ENCODE data around the gene CLTCL1. TPM values are rescaled to one million over a fixed set of nuclear protein-coding genes. Genes with fewer than 3 reads are reported as not detected.

CLTCL1 gene
- total and polyA plus RNA-seq, 2 experiments from 2014 or later: 8.5 to 10.2 TPM

GRCh38 chr22:19220867-19221266 lies 70.7 kb downstream of the CLTCL1 start:
- H3K9me3 ChIP-seq (ENCODE audit: low read depth): no peaks in the 10 kb centered on the region
- DNase-seq: no peak
- in situ Hi-C loops (cut with MboI): no loop called here
- H3K36me3 ChIP-seq (ENCODE audit: low read depth): peaks cover 11% of the 10 kb centered on the region; the same call in 1 of the 2 replicates
- no peaks in the 10 kb centered on the region for H3K27me3 ChIP-seq (replicated peaks; ENCODE audit: insufficient read depth)
- TF ChIP-seq EZH2phosphoT487 (IDR thresholded peaks at IDR 0.05; ENCODE audit: insufficient read depth, low read depth) (no peak), EZH2 (IDR thresholded peaks at IDR 0.05; ENCODE audit: insufficient read depth, poor library complexity, severe bottlenecking) (no peak)
- no peak overlapping the region for H3K4me2 ChIP-seq (ENCODE audit: unreplicated experiment)
- H3K79me2 ChIP-seq (ENCODE audit: insufficient read depth): no peaks in the 10 kb centered on the region
- H3F3A ChIP-seq (ENCODE audit: insufficient read depth): no peaks in the 10 kb centered on the region
- H3K27ac ChIP-seq: no peak overlapping the region
- H3K9me2 ChIP-seq (ENCODE audit: insufficient read depth): no peaks in the 10 kb centered on the region
- no peak overlapping the region for H3K4me3 ChIP-seq
- WGBS, 2 experiments (ENCODE audit: low coverage in 1 of 2, low lambda C conversion rate in 2 of 2, missing lambda C conversion rate in 2 of 2): 89 to 95% methylated on average over 3 of the region's 3 CpGs
- no peaks in the 10 kb centered on the region for H3K4me1 ChIP-seq (ENCODE audit: insufficient read depth)
- no peak overlapping the region for H3K9ac ChIP-seq
- no peak overlapping the region for H2AFZ ChIP-seq
- no peaks in the 10 kb centered on the region for H4K20me1 ChIP-seq (ENCODE audit: insufficient read depth)

GRCh38 chr22:19218541-19219233 lies 72.8 kb downstream of the CLTCL1 start:
- in situ Hi-C loops (cut with MboI): no loop called here
- no peak overlapping the region for H3K9ac ChIP-seq
- no peaks in the 10 kb centered on the region for H4K20me1 ChIP-seq (ENCODE audit: insufficient read depth)
- no peaks in the 10 kb centered on the region for H3F3A ChIP-seq (ENCODE audit: insufficient read depth)
- no peak overlapping the region for H3K27ac ChIP-seq
- H3K9me3 ChIP-seq (ENCODE audit: low read depth): no peaks in the 10 kb centered on the region
- no peaks in the 10 kb centered on the region for H3K9me2 ChIP-seq (ENCODE audit: insufficient read depth)
- H2AFZ ChIP-seq: no peak overlapping the region
- 75 to 77% methylated on average over 5 of the region's 5 CpGs for WGBS, 2 experiments (ENCODE audit: low coverage in 1 of 2, low lambda C conversion rate in 2 of 2, missing lambda C conversion rate in 2 of 2)
- peaks cover 11% of the 10 kb centered on the region; the same call in 1 of the 2 replicates for H3K36me3 ChIP-seq (ENCODE audit: low read depth)
- H3K4me2 ChIP-seq (ENCODE audit: unreplicated experiment): no peak overlapping the region
- no peak for DNase-seq
- no peaks in the 10 kb centered on the region for H3K27me3 ChIP-seq (replicated peaks; ENCODE audit: insufficient read depth)
- TF ChIP-seq EZH2phosphoT487 (IDR thresholded peaks at IDR 0.05; ENCODE audit: insufficient read depth, low read depth) (no peak), EZH2 (IDR thresholded peaks at IDR 0.05; ENCODE audit: insufficient read depth, poor library complexity, severe bottlenecking) (no peak)
- H3K4me1 ChIP-seq (ENCODE audit: insufficient read depth): no peaks in the 10 kb centered on the region
- no peaks in the 10 kb centered on the region for H3K79me2 ChIP-seq (ENCODE audit: insufficient read depth)
- no peak overlapping the region for H3K4me3 ChIP-seq

- no peaks in the 10 kb centered on the region for H3K27me3 ChIP-seq (replicated peaks; ENCODE audit: insufficient read depth)
- no peaks in the 10 kb centered on the region for H3K9me3 ChIP-seq (ENCODE audit: low read depth)
- H3K4me1 ChIP-seq (ENCODE audit: insufficient read depth): no peaks in the 10 kb centered on the region
- no peak overlapping the region for H3K4me2 ChIP-seq (ENCODE audit: unreplicated experiment)
- no peaks in the 10 kb centered on the region for H3K9me2 ChIP-seq (ENCODE audit: insufficient read depth)
- H2AFZ ChIP-seq: no peak overlapping the region
- no peak overlapping the region for H3K4me3 ChIP-seq
- no peaks in the 10 kb centered on the region for H4K20me1 ChIP-seq (ENCODE audit: insufficient read depth)
- no peak overlapping the region for H3K27ac ChIP-seq
- DNase-seq: no peak
- in situ Hi-C loops (cut with MboI): no loop called here
- no peak overlapping the region for H3K9ac ChIP-seq
- TF ChIP-seq EZH2phosphoT487 (IDR thresholded peaks at IDR 0.05; ENCODE audit: insufficient read depth, low read depth) (no peak), EZH2 (IDR thresholded peaks at IDR 0.05; ENCODE audit: insufficient read depth, poor library complexity, severe bottlenecking) (no peak)
- peaks cover 3% of the 10 kb centered on the region; the same call in 1 of the 2 replicates for H3K36me3 ChIP-seq (ENCODE audit: low read depth)
- H3F3A ChIP-seq (ENCODE audit: insufficient read depth): no peaks in the 10 kb centered on the region
- 93 to 95% methylated on average over 5 of the region's 5 CpGs for WGBS, 2 experiments (ENCODE audit: low coverage in 1 of 2, low lambda C conversion rate in 2 of 2, missing lambda C conversion rate in 2 of 2)
- H3K79me2 ChIP-seq (ENCODE audit: insufficient read depth): no peaks in the 10 kb centered on the region
Measured at GRCh38 chr22:19216579-19216978, 74.9 kb downstream of the CLTCL1 start.

- H4K20me1 ChIP-seq (ENCODE audit: insufficient read depth): no peaks in the 10 kb centered on the region
- H3F3A ChIP-seq (ENCODE audit: insufficient read depth): no peaks in the 10 kb centered on the region
- H3K9me3 ChIP-seq (ENCODE audit: low read depth): no peaks in the 10 kb centered on the region
- no peak for DNase-seq
- in situ Hi-C loops (cut with MboI): no loop called here
- H3K9me2 ChIP-seq (ENCODE audit: insufficient read depth): no peaks in the 10 kb centered on the region
- H3K79me2 ChIP-seq (ENCODE audit: insufficient read depth): no peaks in the 10 kb centered on the region
- no peak overlapping the region for H2AFZ ChIP-seq
- H3K36me3 ChIP-seq (ENCODE audit: low read depth): no peaks in the 10 kb centered on the region
- H3K27ac ChIP-seq: no peak overlapping the region
- TF ChIP-seq EZH2phosphoT487 (IDR thresholded peaks at IDR 0.05; ENCODE audit: insufficient read depth, low read depth): no peak
- no peak for TF ChIP-seq EZH2 (IDR thresholded peaks at IDR 0.05; ENCODE audit: insufficient read depth, poor library complexity, severe bottlenecking)
- no peak overlapping the region for H3K4me2 ChIP-seq (ENCODE audit: unreplicated experiment)
- H3K9ac ChIP-seq: no peak overlapping the region
- no peaks in the 10 kb centered on the region for H3K4me1 ChIP-seq (ENCODE audit: insufficient read depth)
- WGBS, 2 experiments (ENCODE audit: low coverage in 1 of 2, low lambda C conversion rate in 2 of 2, missing lambda C conversion rate in 2 of 2): 95 to 99% methylated on average over 14 of the region's 14 CpGs
- no peaks in the 10 kb centered on the region for H3K27me3 ChIP-seq (replicated peaks; ENCODE audit: insufficient read depth)
- H3K4me3 ChIP-seq: no peak overlapping the region
Measured at GRCh38 chr22:19215360-19215759, 76.2 kb downstream of the CLTCL1 start.
